Fibroblast of pulmonary artery (primary cell): ENCODE results near the gene STAT5A.

Experiments used
- DNase-seq: peaks from one replicate; pipeline ENCODE4 v3.0.0-alpha.2; 2010; ENCODE audit warnings: low read depth
- H3K4me3 ChIP-seq: replicated peaks from 2 replicates; pipeline ENCODE4 v1.5.1; 2011; ENCODE audit warnings: low read depth, mild to moderate bottlenecking, control low read depth, low read length, moderate library complexity
- CTCF ChIP-seq: IDR thresholded peaks from 2 replicates; pipeline ENCODE4 v1.5.1; 2011; ENCODE audit warnings: mild to moderate bottlenecking, control low read depth, low read length, inconsistent platforms; ENCODE audit errors: missing control alignments

The STAT5A gene

GRCh38 chr17:42286411-42287221 lies 1.7 kb upstream of the STAT5A start:
- H3K4me3 ChIP-seq: no peak overlapping the region
- no peak for TF ChIP-seq CTCF
- no peak for DNase-seq

- peak overlapping the region; percentile 52 for H3K4me3 ChIP-seq
- no peak for TF ChIP-seq CTCF
- DNase-seq: no peak
Observed at GRCh38 chr17:42287305-42287976, 857 bp upstream of the STAT5A start.

GRCh38 chr17:42288803-42289610 lies 709 bp downstream of the STAT5A start:
- DNase-seq: no peak
- peak overlapping the region; percentile 52 for H3K4me3 ChIP-seq
- no peak for TF ChIP-seq CTCF

GRCh38 chr17:42289611-42290181 lies 1.4 kb downstream of the STAT5A start:
- DNase-seq: no peak
- H3K4me3 ChIP-seq: no peak overlapping the region
- TF ChIP-seq CTCF: no peak

GRCh38 chr17:42290577-42290976 lies 2.3 kb downstream of the STAT5A start:
- no peak for DNase-seq
- H3K4me3 ChIP-seq: no peak overlapping the region
- TF ChIP-seq CTCF: no peak

GRCh38 chr17:42291129-42291528 lies 2.8 kb downstream of the STAT5A start:
- no peak overlapping the region for H3K4me3 ChIP-seq
- no peak for DNase-seq
- no peak for TF ChIP-seq CTCF
